ENCODE results near the gene SEMA6B.
"Not testable (repeated sequence)": the region's sequence is repeated elsewhere in the genome, so short reads cannot be mapped to it uniquely, and the experiment has no call there.

Gene SEMA6B

GRCh38 chr19:4568886-4569285 is 9.4 kb upstream of the SEMA6B start:
- DNase-seq (ENCODE audit: extremely low read depth, low read depth), result no peak
- no peak for TF ChIP-seq CTCF (IDR thresholded peaks at IDR 0.05; ENCODE audit: low read depth, low read length)

GRCh38 chr19:4567584-4568071 is 8.1 kb upstream of the SEMA6B start:
- DNase-seq (ENCODE audit: extremely low read depth, low read depth), result no peak
- TF ChIP-seq CTCF (IDR thresholded peaks at IDR 0.05; ENCODE audit: low read depth, low read length), result peak; percentile 85

- no peak for TF ChIP-seq CTCF (IDR thresholded peaks at IDR 0.05; ENCODE audit: low read depth, low read length)
- DNase-seq (ENCODE audit: extremely low read depth, low read depth), result no peak
Measured at GRCh38 chr19:4566402-4567051, 7.0 kb upstream of the SEMA6B start.

- DNase-seq (ENCODE audit: extremely low read depth, low read depth), result not testable (repeated sequence)
Measured at GRCh38 chr19:4563562-4563961, 4.1 kb upstream of the SEMA6B start.

- not testable (repeated sequence) for DNase-seq (ENCODE audit: extremely low read depth, low read depth)
Measured at GRCh38 chr19:4562085-4562484, 2.6 kb upstream of the SEMA6B start.

- no peak for DNase-seq (ENCODE audit: extremely low read depth, low read depth)
- TF ChIP-seq CTCF (IDR thresholded peaks at IDR 0.05; ENCODE audit: low read depth, low read length), result peak; percentile 98
Measured at GRCh38 chr19:4557971-4558941, 1.2 kb downstream of the SEMA6B start.

- TF ChIP-seq CTCF (IDR thresholded peaks at IDR 0.05; ENCODE audit: low read depth, low read length), result no peak; the same call in 1 of the 2 replicates
- no peak for DNase-seq (ENCODE audit: extremely low read depth, low read depth)
Measured at GRCh38 chr19:4557144-4557970, 2.1 kb downstream of the SEMA6B start.

All from AG09319 (cell line).